ENCODE measurements around the gene SH3BGRL3. TPM values are rescaled to one million over a fixed set of nuclear protein-coding genes. Genes with fewer than 3 reads are reported as not detected.

SH3BGRL3 gene
- total and polyA plus RNA-seq, 2 of the 13 experiments (the other 11 are each of a cell fraction or from before 2014, with no cell fraction given) = 11.4 to 12.2 TPM

GRCh38 chr1:26321315-26322041 lies 41.6 kb downstream of the SH3BGRL3 start (continued):
- no peak for TF ChIP-seq ZNF619 (CRISPR knock-in tag; IDR thresholded peaks at IDR 0.05)
- TF ChIP-seq ZNF17 (CRISPR knock-in tag; IDR thresholded peaks at IDR 0.05) = no peak
- TF ChIP-seq MTF1 (CRISPR knock-in tag; IDR thresholded peaks at IDR 0.05) = no peak
- TF ChIP-seq ZNF260 (CRISPR knock-in tag; IDR thresholded peaks at IDR 0.05; ENCODE audit: borderline replicate concordance, low read depth) = no peak
- TF ChIP-seq KDM6A (CRISPR knock-in tag; IDR thresholded peaks at IDR 0.05; ENCODE audit: low read depth) = no peak
- TF ChIP-seq FOSL1 (CRISPR knock-in tag; IDR thresholded peaks at IDR 0.05; ENCODE audit: borderline replicate concordance) = no peak
- TF ChIP-seq ZNF7 (CRISPR knock-in tag; IDR thresholded peaks at IDR 0.05) = no peak
- TF ChIP-seq ZNF878 (CRISPR knock-in tag; IDR thresholded peaks at IDR 0.05) = no peak
- no peak for TF ChIP-seq ZNF670 (CRISPR knock-in tag; IDR thresholded peaks at IDR 0.05; ENCODE audit: borderline replicate concordance)
- no peak for TF ChIP-seq KMT2A (CRISPR knock-in tag; IDR thresholded peaks at IDR 0.05)
- TF ChIP-seq MLXIP (CRISPR knock-in tag; IDR thresholded peaks at IDR 0.05; ENCODE audit: borderline replicate concordance) = no peak
- 0 out of 2 replicates have a peak, but pooled peaks have one; percentile 9 for TF ChIP-seq ZNF501 (CRISPR knock-in tag; IDR thresholded peaks at IDR 0.05)
- TF ChIP-seq KMT2B (CRISPR knock-in tag; IDR thresholded peaks at IDR 0.05) = no peak
- no peak for TF ChIP-seq ETS1 (CRISPR knock-in tag; IDR thresholded peaks at IDR 0.05)
- no peak for TF ChIP-seq TGIF2 (CRISPR knock-in tag; IDR thresholded peaks at IDR 0.05)
- no peak for TF ChIP-seq ZNF816 (CRISPR knock-in tag; IDR thresholded peaks at IDR 0.05; ENCODE audit: borderline replicate concordance)
- no peak for TF ChIP-seq ZNF333 (CRISPR knock-in tag; IDR thresholded peaks at IDR 0.05; ENCODE audit: borderline replicate concordance)
- TF ChIP-seq ZNF552 (CRISPR knock-in tag; IDR thresholded peaks at IDR 0.05; ENCODE audit: borderline replicate concordance) = no peak
- TF ChIP-seq HNRNPH1 (optimal IDR thresholded peaks at IDR 0.05; ENCODE audit: low read depth, low read length) = no peak
- no peak for TF ChIP-seq FOXC1 (CRISPR knock-in tag; IDR thresholded peaks at IDR 0.05; ENCODE audit: borderline replicate concordance)
- peak; percentile 59 for TF ChIP-seq XRCC5 (optimal IDR thresholded peaks at IDR 0.05; ENCODE audit: low read length)
- TF ChIP-seq ZNF557 (CRISPR knock-in tag; IDR thresholded peaks at IDR 0.05) = no peak
- TF ChIP-seq ZNF430 (CRISPR knock-in tag; IDR thresholded peaks at IDR 0.05) = no peak
- TF ChIP-seq ZNF569 (CRISPR knock-in tag; IDR thresholded peaks at IDR 0.05; ENCODE audit: borderline replicate concordance) = no peak
- TF ChIP-seq ZNF841 (CRISPR knock-in tag; IDR thresholded peaks at IDR 0.05; ENCODE audit: borderline replicate concordance) = no peak
- no peak for TF ChIP-seq ZFP62 (CRISPR knock-in tag; IDR thresholded peaks at IDR 0.05)
- TF ChIP-seq SIX4 (CRISPR knock-in tag; IDR thresholded peaks at IDR 0.05) = no peak
- TF ChIP-seq ZBTB44 (CRISPR knock-in tag; IDR thresholded peaks at IDR 0.05) = no peak
